EH (cell line): ENCODE data around the gene FBXW11.

ENCODE experiments used
- DNase-seq: peaks from one replicate; pipeline ENCODE4 v3.0.0-alpha.2; 2015; ENCODE audit warnings: low read depth

FBXW11 gene

GRCh38 chr5:172020110-172020786 lies 13.8 kb upstream of the FBXW11 start:
- peak; percentile 17 for DNase-seq

- no peak for DNase-seq
These were observed 8.9 kb upstream of the FBXW11 start for GRCh38 chr5:172015346-172015745.

DNA sequence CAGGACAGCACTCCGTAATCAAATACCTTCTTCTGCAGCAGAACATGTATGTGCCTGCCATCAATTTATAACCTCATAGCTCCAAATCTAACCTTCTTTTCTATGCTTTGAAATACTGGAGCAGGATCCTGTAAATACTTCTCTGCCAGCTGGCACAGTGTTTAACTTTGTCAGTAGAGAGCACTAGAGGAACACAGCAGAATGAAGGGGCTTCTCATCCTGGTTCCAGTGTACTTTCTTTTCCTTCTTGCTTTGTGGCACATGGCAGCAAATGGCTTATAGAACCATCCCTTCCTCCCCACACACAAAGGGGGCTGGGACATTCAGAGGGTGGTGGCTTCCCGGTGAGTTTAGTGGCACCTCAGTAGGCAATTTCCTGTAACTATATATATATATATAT lies 3.8 kb upstream of the FBXW11 start:
- peak; percentile 39 for DNase-seq

DNA sequence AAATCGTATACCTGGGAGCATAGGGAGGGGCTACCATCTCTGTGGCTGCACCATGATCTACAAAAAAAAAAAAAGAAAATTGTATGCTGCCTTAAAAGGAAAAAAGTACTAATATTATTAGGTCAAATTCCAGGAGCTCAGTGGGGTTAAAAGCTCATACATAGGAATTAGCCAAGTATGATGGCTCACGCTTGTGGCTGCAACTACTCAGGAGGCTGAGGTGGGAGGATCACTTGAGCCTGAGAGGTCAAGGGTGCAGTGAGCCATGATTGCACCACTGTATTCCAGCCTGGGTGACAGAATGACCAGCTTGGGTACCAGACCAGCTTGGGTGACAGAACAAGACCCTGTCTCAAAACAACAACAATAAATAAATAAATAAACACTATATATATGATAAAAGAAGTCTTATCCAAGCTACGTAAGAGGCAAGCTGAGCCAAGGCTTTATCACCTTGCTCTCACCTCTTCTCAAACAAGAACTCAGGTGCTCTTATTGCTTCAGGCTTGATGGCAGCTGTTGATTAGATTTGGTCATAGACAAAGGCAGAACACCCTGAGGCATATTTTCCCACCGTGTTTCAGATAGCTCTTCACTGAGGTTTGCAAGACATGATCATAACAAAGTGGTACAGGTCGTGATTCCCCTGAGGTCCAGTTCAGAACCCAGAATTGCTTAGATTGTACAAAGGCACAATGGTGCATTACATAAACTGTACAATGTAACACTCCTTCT lies 3.3 kb upstream of the FBXW11 start:
- no peak for DNase-seq

DNA sequence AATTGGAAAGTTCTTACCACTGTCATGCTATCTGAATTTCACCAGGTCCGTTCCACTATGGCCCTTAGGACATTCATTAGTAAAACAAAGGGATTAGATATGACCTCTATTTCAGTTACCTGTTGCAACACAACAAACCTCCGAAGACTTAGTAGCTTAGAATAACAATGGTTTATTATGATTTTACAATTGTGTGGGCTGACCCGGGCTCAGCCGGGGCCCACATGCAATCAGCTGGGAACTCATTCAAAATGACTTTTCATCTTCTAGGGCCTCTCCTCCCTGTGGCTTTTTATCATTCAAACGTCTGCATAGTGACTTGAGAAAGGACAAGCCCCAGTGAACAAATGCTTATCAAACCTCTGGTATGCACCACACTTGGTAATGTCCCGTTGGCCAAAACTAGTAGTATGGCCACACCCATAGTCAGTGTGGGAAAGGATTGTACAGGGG lies 2.3 kb upstream of the FBXW11 start:
- DNase-seq = no peak

DNA sequence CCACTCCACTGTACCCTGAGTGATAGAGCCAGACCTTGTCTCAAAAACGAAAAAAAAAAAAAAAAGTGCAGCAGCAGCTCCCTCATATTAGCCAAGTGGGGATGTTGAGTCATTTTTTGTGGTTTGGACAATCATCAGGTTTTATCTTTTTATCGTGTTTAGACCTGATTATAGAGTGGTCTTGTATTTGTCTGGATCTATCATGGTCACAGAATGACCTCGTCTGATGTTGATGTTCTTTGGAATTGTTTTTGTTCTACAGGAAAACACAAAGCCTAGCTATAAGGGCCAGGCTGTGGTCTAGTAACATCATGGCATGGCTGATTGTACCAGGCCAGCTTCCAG lies 1.6 kb upstream of the FBXW11 start:
- DNase-seq = peak; percentile 60

DNA sequence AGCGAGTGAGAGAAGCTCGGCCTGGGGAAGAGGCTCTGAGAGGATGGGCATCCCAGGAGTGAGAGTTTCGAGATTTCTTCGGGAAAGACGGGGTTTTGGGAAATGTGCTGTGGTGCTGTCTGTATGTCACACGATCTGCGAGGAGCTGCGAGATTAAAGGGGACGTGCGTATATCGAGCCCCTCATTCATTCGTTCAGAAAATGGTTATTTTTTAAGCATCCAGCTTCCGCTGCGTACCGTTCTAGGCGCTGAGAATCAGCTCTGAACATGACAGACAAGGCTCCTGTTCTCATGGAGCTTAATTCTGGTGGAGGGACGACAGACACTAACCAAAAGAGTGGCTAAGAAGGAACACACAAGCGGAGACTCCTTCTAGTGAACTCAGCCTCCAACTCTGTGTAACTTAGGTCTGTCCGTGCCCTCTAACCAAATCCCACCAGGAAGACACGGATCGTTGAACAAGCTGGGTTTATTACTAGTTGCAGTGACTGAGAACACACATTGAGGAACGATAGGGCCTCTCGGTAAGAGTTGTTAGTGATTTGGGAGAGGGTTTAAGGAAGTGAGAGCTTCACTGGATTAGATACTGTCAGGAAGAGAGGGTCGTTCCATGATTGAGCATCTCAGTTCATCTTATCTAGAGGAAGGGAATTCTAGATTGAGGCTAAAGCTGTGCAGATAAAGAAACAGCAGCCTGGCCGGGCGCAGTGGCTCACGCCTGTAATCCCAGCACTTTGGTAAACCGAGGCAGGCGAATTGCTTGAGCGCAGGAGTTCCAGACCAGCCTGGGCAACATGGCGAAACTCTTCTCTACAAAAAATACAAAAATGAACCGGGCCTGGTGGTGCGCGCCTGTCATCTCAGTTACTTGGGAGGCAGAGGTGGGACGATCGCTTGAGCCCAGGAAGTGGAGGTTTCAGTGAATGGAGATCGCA lies 1.0 kb upstream of the FBXW11 start:
- no peak for DNase-seq

DNA sequence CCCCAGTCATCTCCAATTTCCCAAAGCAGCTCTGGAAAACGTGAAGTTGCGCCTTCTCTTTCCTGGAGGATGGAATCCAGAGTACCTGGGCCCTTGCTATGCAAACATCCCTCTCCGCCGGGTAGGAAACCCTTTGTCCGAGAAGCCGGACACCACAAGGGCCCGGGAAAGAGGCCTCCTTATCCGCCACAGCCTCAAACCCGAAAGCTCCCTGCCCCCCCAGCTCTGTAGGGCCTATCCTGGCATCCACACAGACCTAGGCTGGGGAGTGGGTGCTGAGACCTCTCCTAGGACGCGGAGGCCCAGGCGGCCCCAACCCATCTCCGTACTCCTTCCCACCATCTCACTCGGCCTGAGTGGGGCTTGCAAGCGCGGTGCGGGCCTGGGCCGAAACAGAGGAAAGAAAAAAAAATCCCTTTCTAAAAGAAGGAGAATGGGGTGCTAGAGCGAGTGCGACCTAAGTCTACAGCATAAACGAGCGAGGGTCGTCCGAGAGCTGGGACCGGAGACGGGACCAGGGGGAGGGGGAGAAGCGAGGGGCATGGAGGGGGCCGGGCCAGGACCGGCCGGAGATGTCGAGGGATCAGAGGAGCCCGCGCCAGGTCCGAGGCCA lies 624 bp downstream of the FBXW11 start:
- DNase-seq = peak; percentile 35

DNA sequence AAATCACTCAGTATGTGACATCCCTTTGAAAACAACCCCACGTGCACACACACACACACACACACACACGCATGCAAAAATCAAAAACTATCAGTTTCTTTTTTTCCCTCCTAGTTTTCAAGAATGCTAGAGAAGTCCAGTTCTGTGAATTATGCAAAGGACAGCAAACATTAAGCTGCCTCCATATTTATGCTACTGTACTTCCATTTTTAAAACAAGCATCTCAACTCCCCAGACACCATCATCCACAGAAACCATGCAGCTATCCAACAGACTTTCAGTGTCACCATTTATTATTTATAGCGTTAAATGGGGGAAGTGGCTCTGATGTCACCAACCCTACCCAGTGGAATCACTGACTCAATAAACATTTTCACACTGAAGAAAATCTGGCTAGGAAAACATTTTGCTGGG lies 1.6 kb downstream of the FBXW11 start:
- peak; percentile 40 for DNase-seq

DNA sequence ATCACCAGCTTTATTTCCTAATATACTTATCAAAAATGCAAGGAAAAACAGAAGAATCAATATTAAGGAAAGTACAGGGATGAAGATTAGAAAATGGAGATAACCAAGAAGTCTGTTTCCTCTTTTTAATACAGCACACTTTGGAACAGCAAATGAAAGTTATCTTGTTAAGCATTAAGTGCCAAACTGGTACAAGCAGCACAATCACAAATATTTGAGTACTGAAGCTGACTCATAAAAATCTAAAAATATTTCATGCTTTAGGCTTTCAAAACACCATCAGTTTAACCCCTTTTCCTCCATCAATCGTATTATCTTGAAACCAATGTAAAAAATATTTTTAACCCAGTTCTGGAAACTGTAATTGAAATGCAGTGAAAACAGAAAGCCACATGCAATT lies 2.7 kb downstream of the FBXW11 start:
- peak; percentile 54 for DNase-seq

DNA sequence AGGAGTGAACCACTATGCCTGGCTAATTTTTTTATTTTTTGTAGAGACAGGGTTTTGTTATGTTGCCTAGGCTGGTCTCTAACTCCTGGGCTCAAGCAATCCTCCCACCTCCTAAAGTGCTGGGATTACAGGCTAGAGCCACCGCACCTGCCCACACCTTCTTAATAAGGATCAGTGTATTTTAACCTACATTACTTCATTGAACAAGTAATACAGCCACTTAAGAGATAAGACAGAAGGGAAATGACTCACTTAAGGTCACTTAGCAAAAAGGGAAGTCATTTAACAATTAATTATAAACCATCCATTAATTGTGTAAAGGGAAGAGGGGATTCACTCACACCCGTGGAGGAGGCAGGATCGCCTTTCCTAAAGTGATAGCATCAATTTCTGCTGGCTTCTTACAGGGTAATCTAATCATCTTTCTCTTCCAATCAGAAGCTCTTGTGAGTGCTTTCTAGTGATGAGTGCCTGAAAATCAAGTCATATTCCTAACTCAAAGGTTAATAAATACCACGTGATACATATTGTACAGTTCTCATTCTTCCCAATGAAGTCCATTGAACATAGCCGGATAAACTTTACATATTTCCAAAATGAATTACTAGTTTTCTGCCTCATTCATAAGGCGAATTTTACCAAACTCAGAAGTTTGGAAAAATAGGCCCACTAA lies 3.5 kb downstream of the FBXW11 start:
- DNase-seq = no peak

GRCh38 chr5:172002310-172002709 lies 4.1 kb downstream of the FBXW11 start:
- no peak for DNase-seq

- DNase-seq = no peak
These were observed 6.6 kb downstream of the FBXW11 start for GRCh38 chr5:171999877-172000276.

DNA sequence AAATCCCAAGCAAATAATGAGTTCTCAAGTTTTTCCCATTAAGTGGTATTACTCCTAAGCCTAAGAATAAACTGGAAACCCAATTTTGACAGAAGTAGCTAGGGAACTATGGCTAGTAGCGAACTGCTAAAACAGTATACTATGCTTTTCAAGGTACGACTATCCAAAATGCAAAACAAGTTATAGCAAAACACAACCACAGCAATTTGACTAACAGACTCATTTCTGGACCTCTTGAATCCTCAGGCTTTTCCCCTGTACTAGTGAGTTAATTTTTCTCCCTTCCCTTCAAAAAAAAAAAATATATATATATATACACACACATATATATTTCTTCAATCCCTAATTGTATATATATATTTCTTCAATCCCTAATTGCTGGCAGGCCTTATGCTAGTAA lies 7.3 kb downstream of the FBXW11 start:
- no peak for DNase-seq

- DNase-seq = no peak
These were observed 9.4 kb downstream of the FBXW11 start for GRCh38 chr5:171997011-171997410.

DNA sequence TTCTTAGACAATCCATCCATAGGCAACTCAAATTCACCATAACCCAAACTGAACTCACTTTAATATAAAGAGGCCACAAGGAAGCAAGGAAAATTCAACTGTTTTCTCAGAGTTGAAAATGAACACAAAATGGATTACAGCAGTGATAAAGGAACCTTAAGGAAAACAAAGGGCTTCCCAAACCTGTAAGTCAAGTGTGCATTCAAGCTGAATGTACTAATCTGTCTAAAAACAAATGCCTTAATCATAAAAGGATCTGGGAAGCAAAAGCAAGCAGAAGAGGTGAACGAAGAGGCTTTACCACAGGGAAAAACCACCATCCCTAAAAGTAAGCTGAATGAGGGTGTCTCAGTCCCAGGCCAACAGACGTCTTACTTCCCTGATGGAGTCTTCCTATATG lies 13.6 kb downstream of the FBXW11 start:
- no peak for DNase-seq

GRCh38 chr5:171992305-171992704 lies 14.1 kb downstream of the FBXW11 start:
- no peak for DNase-seq

DNA sequence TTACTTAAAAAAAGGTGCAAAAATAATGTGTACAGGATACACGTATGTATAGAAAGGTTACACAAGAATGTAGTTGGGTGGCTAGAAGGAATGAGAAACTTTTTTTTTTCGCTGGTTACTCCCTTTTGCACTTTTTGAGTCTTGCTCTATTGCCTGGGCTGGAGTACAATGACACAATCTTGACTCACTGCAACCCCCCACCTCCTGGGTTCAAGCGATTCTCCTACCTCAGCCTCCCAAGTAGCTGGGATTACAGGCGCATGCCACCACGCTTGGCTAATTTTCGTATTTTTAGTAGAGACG lies 15.8 kb downstream of the FBXW11 start:
- DNase-seq = no peak

GRCh38 chr5:171989946-171990712 lies 16.3 kb downstream of the FBXW11 start:
- no peak for DNase-seq

GRCh38 chr5:171989276-171989675 lies 17.2 kb downstream of the FBXW11 start:
- no peak for DNase-seq

GRCh38 chr5:171986772-171987171 lies 19.7 kb downstream of the FBXW11 start:
- DNase-seq = no peak
